Subcutaneous abdominal adipose tissue (tissue), 5 donors: ENCODE data around the gene LTBP2.

Experiments used
- H3K27ac ChIP-seq: one replicate; pipeline ENCODE4 v1.7.0; 2013; ENCODE audit warnings: low read depth, mild to moderate bottlenecking, inconsistent platforms, low read length, moderate library complexity
- H3K27me3 ChIP-seq, 5 donors: one replicate each; pipeline ENCODE4 v1.7.0; 2013; ENCODE audit warnings: low read length in 5 of 5, inconsistent platforms in 1 of 5; ENCODE audit not compliant: control insufficient read depth in 5 of 5, insufficient read depth in 4 of 5
- H3K36me3 ChIP-seq, 5 donors: one replicate each; pipeline ENCODE4 v1.7.0; 2013; ENCODE audit warnings: low read length in 5 of 5; ENCODE audit not compliant: control insufficient read depth in 5 of 5, insufficient read depth in 5 of 5
- H3K4me1 ChIP-seq, 5 donors: one replicate each; pipeline ENCODE4 v1.7.0; 2013; ENCODE audit warnings: low read length in 5 of 5, mild to moderate bottlenecking in 3 of 5, moderate library complexity in 1 of 5; ENCODE audit not compliant: control insufficient read depth in 5 of 5, insufficient read depth in 5 of 5
- H3K4me3 ChIP-seq, 5 donors: one replicate each; pipeline ENCODE4 v1.7.0; 2013; ENCODE audit warnings: low read length in 5 of 5, low read depth in 1 of 5
- H3K9ac ChIP-seq, 5 donors: one replicate each; pipeline ENCODE4 v1.7.0; 2013; ENCODE audit warnings: low read length in 5 of 5, mild to moderate bottlenecking in 4 of 5, moderate library complexity in 3 of 5
- H3K9me3 ChIP-seq, 5 donors: one replicate each; pipeline ENCODE4 v1.7.0; 2013; ENCODE audit warnings: low read length in 5 of 5; ENCODE audit not compliant: control insufficient read depth in 5 of 5
- donor health status: healthy.
- donor health status: healthy.
- donor health status: healthy.
- donor health status: healthy.
- donor health status: healthy.

The LTBP2 gene

DNA sequence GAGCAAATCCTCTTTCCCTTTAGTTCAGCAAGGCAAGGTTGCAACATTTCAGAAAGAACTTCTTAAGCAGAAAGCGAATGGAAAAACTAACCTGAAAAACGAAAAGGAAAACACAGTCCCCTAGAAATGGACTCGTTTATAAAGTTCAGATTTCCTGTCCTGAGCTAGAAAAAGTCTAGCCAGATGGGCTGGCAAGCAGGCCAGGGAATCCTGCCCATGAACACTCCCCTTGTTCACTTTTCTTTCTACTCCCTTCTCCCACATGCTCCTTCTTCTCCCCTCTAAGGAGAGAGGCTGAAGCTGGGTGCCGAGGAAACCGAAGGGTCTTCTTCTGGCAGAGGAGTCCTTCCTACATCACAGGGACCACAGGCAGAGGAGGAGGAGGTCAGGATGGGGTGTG, 27.1 kb downstream of the LTBP2 start:
- Histone ChIP-seq H3K9ac (no peak overlapping the region), H3K9me3 (no peaks in the 10 kb centered on the region), H3K36me3 (no peaks in the 10 kb centered on the region), H3K27ac (no peak overlapping the region), H3K4me3 (no peak overlapping the region), H3K4me1 (peaks cover 4 to 37% (median 29%) of the 10 kb centered on the region in 5 donors), H3K27me3 (no peaks in the 10 kb centered on the region)

DNA sequence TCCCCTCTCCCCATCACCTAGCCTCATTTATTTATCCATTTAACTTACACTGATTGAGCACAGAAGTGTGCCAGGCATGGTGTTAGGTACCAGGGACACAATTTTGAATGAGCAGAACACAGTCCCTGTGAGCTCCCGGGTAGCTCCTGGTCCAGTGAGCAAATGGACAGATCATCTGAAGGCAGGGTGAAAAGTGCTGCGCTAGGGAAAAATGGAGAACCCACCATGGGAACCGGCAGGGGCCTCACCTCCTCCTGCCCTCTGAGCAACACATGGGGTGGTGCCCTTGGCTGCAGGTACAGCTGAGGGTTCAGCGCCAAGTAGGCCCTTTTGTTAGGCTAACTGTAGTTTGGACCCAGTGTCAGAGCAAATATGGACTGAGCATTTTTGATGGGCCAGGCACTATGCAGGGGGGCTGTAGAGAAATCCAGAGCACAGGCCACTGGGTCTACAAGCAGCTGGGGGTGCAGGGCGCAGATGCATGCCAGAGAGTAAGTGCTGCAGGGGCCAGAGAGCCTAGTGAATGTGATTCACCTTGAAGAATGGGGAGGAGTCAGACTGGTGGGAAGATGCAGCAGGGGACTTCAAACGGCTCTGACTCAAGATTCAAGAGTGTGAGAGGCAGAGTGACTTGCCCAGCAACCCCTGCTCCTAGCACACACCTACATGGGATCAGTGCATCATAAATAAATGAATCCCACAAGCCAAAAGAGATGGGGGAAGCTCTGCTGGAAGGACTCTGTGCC, 28.2 kb downstream of the LTBP2 start:
- peaks cover 4 to 39% (median 30%) of the 10 kb centered on the region in 5 donors for H3K4me1 ChIP-seq
- H3K9ac ChIP-seq: peak overlapping the region in 2 of 5 donors; percentile 26 to 43
- no peaks in the 10 kb centered on the region for H3K27me3 ChIP-seq
- H3K9me3 ChIP-seq: no peaks in the 10 kb centered on the region
- no peak overlapping the region for H3K4me3 ChIP-seq
- no peak overlapping the region for H3K27ac ChIP-seq
- H3K36me3 ChIP-seq: no peaks in the 10 kb centered on the region

DNA sequence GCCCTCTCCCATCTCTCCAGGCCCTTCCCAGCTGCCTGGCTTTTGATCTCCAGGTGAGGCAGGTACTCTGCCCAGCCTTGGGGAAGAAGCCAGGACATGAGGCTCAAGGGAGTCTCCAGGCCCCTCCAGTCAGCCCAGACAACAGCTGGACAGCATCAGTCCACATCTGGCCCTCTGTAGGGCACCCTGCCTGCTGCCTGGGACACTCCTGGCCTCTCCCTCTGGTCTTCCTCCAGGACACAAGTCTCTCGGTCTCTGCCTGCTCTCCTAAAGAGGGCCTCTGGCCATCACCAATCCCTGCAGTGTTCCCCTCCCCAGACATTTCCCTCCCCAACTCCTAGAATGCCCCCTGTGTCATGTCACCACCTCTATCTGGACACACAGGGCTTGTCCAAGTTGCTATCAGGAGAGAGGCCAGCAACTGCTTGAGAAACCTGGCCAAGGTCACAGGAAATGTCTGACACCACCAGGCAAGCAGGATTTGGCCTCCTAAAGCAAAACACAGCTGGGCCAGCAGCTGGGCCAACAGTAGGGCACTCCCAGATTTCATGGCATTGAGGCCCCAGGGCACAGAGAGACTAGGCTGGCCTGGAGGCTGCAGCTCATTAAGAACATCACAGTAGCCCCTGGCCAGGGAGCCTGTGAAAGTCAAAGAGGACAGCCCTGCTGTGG, 29.0 kb downstream of the LTBP2 start:
- peak overlapping the region in 3 of 5 donors; percentile 26 to 43 (median 34) for H3K9ac ChIP-seq

DNA sequence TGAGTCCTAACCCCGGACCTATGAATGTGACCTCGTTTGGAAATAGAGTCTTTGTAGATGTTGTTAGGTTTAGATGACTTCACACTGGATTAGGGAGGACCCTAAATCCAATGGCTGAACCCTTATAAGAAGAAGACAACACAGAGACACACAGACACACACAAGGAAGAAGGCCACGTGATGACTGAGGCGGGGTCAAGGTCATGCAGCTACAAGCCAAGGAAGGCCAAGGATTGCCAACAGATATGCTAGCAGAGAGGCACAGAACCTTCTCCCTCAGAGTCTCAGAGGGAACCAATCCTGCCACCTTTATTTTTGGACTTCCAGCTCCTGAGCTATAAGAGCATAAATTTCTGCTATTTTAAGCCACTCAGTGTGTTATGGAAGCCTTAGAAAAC, 31.8 kb downstream of the LTBP2 start:
- Histone ChIP-seq H3K27ac (no peak overlapping the region), H3K4me1 (peaks cover 4 to 53% (median 44%) of the 10 kb centered on the region in 5 donors), H3K4me3 (no peak overlapping the region)

More for the DNA sequence above, 29.0 kb downstream of the LTBP2 start:
- no peaks in the 10 kb centered on the region for H3K36me3 ChIP-seq
- peaks cover 4 to 39% (median 30%) of the 10 kb centered on the region in 5 donors for H3K4me1 ChIP-seq
- H3K9me3 ChIP-seq: no peaks in the 10 kb centered on the region
- no peaks in the 10 kb centered on the region for H3K27me3 ChIP-seq
- H3K27ac ChIP-seq: no peak overlapping the region
- H3K4me3 ChIP-seq: no peak overlapping the region

DNA sequence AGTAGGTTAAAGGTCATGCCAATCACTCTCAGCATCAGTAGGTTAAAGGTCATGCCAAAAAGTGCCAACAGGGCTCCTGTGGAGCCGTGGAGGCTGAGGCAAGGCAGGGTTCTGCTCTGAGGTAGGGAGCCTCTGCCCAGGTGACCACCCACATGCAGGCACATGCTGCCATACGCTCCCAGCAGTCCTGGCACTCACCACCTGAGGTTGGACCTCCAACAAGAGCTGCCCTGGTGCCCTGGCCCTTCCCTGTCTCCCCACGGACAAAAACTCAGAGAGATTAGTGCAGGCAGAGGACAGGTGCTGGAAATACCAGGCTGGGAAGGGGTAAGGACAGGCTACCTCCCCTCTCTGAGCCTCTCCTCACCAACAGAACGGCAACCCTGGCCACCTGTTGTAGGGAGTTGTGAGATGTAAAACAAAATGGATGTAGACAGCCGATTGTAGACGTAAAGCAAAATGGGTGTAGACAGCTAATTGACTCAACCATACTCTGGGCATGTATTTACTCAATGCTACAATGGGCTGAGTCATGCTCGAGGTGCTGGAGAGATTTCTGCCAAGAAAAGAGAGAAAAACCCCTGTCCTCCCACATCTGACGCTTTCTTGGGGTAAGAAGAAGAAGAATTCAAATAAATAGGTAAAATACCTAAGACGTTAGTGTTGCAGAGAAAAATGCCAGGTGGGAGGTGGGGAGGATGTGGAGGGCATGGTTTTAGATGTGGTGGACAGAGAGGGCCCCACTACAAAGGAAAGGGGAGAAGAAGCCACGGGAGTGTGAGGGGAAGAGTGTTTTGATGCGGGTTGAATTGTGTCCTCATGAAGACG, 32.4 kb downstream of the LTBP2 start:
- Histone ChIP-seq H3K9ac (no peak overlapping the region), H3K36me3 (no peaks in the 10 kb centered on the region), H3K4me1 (peaks cover 4 to 53% (median 44%) of the 10 kb centered on the region in 5 donors), H3K27ac (no peak overlapping the region), H3K4me3 (no peak overlapping the region), H3K9me3 (no peaks in the 10 kb centered on the region), H3K27me3 (no peaks in the 10 kb centered on the region)

More for the DNA sequence above, 31.8 kb downstream of the LTBP2 start:
- Histone ChIP-seq H3K9ac (no peak overlapping the region), H3K27me3 (no peaks in the 10 kb centered on the region), H3K36me3 (no peaks in the 10 kb centered on the region), H3K9me3 (no peaks in the 10 kb centered on the region)

DNA sequence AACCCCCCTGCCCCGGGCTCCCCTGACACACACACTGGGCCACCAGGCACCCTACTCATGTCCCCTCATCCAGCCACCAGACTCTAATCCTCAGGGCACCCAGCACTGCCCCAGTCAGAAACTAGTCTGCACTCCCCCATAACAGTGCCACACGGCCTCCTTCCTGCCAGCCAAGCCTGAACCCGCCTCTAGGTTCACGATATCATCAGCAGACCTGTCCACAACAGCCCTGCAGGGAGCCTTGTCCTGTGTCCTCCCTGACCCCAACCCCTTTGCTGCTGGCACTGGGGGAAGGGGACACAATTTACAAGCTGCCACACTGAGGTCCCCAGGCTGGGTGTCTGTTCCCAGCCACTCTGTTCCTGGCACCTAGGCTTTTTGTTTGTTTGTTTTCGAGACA, 33.6 kb downstream of the LTBP2 start:
- Histone ChIP-seq H3K27ac (no peak overlapping the region), H3K36me3 (no peaks in the 10 kb centered on the region), H3K27me3 (no peaks in the 10 kb centered on the region), H3K4me3 (no peak overlapping the region), H3K9ac (peak overlapping the region in 1 of 5 donors; percentile 2), H3K9me3 (no peaks in the 10 kb centered on the region), H3K4me1 (peaks cover 3 to 50% (median 35%) of the 10 kb centered on the region in 5 donors)

DNA sequence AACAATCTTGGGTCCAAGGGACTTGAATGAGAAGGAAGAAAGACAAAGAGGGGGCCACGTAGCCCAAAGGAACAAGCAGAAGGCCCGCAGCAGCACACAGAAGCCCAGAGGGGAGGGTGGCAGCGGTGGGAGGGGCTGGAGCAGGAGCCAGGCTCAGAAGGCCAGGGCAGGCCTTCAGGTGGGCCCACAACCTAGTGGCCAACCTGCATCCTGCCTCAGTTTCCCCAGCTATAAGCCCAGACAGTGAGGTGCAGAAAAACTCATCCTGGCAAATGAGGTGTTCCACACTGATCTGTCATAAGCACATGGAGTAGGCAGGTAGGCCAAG, 34.1 kb downstream of the LTBP2 start:
- Histone ChIP-seq H3K4me1 (peaks cover 2 to 50% (median 35%) of the 10 kb centered on the region in 5 donors), H3K9ac (peak overlapping the region in 1 of 5 donors; percentile 2), H3K4me3 (no peak overlapping the region), H3K9me3 (no peaks in the 10 kb centered on the region), H3K36me3 (no peaks in the 10 kb centered on the region), H3K27me3 (no peaks in the 10 kb centered on the region), H3K27ac (no peak overlapping the region)

DNA sequence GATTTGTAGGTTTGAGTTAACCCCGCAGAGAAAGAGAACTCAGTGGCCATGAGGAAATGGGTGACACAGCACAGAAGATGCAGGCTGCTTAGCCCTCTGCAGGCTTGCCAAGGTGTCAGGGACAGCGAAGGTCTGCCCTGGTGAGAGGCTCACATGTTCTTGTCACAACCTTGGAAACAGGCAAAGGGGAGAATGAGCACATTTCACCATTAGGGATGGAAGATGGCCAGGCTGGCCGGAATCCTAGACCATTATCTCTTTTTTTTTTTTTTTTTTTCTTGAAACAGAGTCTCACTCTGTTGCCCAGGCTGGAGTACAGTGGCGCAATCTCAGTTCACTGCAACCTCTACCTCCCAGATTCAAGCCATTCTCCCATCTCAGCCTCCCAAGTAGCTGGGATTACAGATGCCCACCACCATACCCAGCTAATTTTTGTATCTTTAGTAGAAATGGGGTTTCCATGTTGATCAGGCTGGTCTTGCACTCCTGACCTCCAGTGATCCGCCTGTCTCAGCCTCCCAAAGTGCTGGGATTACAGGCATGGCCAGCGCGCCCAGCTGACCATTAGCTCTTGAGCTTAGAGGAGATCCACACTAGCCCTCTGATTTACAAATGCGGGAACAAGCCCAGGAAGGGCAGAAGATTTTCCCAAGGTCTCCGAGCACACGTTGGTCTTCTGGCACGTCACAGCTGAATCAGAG, 34.6 kb downstream of the LTBP2 start:
- Histone ChIP-seq H3K4me1 (peaks cover 2 to 50% (median 35%) of the 10 kb centered on the region in 5 donors), H3K9ac (no peak overlapping the region), H3K36me3 (no peaks in the 10 kb centered on the region), H3K4me3 (no peak overlapping the region), H3K27ac (peak overlapping the region; percentile 12), H3K9me3 (no peaks in the 10 kb centered on the region), H3K27me3 (no peaks in the 10 kb centered on the region)

DNA sequence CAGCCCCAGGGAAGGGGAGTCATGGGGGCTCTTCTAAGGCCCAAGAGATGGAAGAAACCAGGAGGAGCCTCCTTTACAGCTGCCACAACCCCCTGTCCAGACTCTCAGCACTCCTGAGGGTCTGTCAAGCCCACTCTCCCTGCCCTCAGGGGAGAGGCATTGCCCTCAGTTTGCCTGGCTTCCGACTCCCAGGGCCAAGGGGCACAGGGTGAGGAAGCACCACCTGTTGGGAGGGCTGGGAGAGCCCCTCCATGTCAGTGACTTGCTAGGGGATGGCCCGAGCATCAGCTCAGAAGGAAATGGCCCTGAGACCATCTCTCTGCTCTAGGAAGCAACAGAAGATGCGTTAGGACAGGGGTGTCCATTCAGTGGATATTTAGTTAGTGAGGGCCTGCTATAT, 36.1 kb downstream of the LTBP2 start:
- no peak overlapping the region for H3K9ac ChIP-seq
- no peak overlapping the region for H3K4me3 ChIP-seq
- no peak overlapping the region for H3K27ac ChIP-seq
- no peaks in the 10 kb centered on the region for H3K36me3 ChIP-seq
- no peaks in the 10 kb centered on the region for H3K27me3 ChIP-seq
- no peaks in the 10 kb centered on the region for H3K9me3 ChIP-seq
- peaks cover 6 to 62% (median 40%) of the 10 kb centered on the region in 5 donors for H3K4me1 ChIP-seq
